Measurements from ENCODE around the gene AMIGO1.

Gene AMIGO1, protein sequence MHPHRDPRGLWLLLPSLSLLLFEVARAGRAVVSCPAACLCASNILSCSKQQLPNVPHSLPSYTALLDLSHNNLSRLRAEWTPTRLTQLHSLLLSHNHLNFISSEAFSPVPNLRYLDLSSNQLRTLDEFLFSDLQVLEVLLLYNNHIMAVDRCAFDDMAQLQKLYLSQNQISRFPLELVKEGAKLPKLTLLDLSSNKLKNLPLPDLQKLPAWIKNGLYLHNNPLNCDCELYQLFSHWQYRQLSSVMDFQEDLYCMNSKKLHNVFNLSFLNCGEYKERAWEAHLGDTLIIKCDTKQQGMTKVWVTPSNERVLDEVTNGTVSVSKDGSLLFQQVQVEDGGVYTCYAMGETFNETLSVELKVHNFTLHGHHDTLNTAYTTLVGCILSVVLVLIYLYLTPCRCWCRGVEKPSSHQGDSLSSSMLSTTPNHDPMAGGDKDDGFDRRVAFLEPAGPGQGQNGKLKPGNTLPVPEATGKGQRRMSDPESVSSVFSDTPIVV
- long read RNA-seq, donor 1, full-length matches to known transcripts: 1 of 1 reads
- long read RNA-seq, donor 1, partial matches to known transcripts: 0 of 1 reads
- long read RNA-seq, donor 1, other reads (novel, unspliced or antisense): 0 of 1 reads
- long read RNA-seq, donor 2, full-length matches to known transcripts: 4 of 4 reads
- long read RNA-seq, donor 2, partial matches to known transcripts: 0 of 4 reads
- long read RNA-seq, donor 2, other reads (novel, unspliced or antisense): 0 of 4 reads
- long read RNA-seq, donor 3, full-length matches to known transcripts: 1 of 1 reads
- long read RNA-seq, donor 3, partial matches to known transcripts: 0 of 1 reads
- long read RNA-seq, donor 3, other reads (novel, unspliced or antisense): 0 of 1 reads
- long read RNA-seq, donor 4, full-length matches to known transcripts: 5 of 5 reads
- long read RNA-seq, donor 4, partial matches to known transcripts: 0 of 5 reads
- long read RNA-seq, donor 4, other reads (novel, unspliced or antisense): 0 of 5 reads
- long read RNA-seq, donor 5, full-length matches to known transcripts: 5 of 5 reads
- long read RNA-seq, donor 5, partial matches to known transcripts: 0 of 5 reads
- long read RNA-seq, donor 5, other reads (novel, unspliced or antisense): 0 of 5 reads
- long read RNA-seq, donor 6, full-length matches to known transcripts: 5 of 5 reads
- long read RNA-seq, donor 6, partial matches to known transcripts: 0 of 5 reads
- long read RNA-seq, donor 6, other reads (novel, unspliced or antisense): 0 of 5 reads
- long read RNA-seq, donor 7, full-length matches to known transcripts: 8 of 8 reads
- long read RNA-seq, donor 7, partial matches to known transcripts: 0 of 8 reads
- long read RNA-seq, donor 7, other reads (novel, unspliced or antisense): 0 of 8 reads
- long read RNA-seq, donor 8, full-length matches to known transcripts: 5 of 5 reads
- long read RNA-seq, donor 8, partial matches to known transcripts: 0 of 5 reads
- long read RNA-seq, donor 8, other reads (novel, unspliced or antisense): 0 of 5 reads

- DNase-seq: peak; percentile 77
Measured at GRCh38 chr1:109509176-109510134, at the start of gene AMIGO1. TSS of gene AMIGO1 (minus strand) at chr1:109509727. CDS start at chr1:109508912, 815 bp downstream.

DNA sequence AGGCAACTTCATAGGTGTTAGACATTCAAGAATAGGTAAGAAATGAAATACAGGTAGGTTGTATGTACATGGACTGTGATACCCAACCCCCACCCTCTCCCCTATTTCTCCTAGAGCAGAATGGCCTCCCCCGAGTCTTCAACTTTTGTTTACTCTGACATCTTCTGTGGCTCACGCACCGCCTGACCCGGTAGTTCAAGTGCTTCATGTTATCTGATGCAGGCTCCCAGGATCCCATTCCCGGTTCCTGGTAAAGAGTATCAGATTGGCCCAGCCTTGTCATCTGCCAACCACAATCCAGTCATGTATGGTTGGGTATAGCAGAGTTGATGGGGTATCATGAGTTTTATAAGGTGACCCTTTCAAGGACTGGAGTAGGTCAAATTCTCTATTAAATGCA, 48.0 kb upstream of the AMIGO1 start:
- no peak for DNase-seq

DNA sequence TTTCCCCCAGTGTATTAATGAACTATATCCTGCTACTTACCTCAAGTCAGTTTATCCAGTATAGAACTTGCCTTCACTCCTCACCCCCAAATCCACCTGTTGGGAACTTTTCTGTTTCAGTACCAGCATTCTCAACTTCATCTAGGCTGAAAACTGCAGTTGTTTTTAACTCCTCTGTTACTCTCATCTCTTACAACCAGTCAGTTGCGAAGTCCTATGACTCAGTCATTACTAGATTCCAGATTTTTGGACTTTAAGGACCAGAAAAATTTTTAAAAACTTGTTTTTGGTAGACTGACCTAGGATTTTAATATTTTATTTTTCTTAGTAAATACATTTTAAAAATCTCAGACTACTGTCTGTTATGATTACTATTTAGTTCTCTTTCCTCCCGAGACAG, 47.0 kb upstream of the AMIGO1 start:
- no peak for DNase-seq

- DNase-seq: peak; percentile 89
Measured at GRCh38 chr1:109548321-109549267, 39.1 kb upstream of the AMIGO1 start, which contains the start of gene GNAI3. TSS of gene GNAI3 (plus strand) at chr1:109548615. CDS start at chr1:109548721, 106 bp downstream.

DNA sequence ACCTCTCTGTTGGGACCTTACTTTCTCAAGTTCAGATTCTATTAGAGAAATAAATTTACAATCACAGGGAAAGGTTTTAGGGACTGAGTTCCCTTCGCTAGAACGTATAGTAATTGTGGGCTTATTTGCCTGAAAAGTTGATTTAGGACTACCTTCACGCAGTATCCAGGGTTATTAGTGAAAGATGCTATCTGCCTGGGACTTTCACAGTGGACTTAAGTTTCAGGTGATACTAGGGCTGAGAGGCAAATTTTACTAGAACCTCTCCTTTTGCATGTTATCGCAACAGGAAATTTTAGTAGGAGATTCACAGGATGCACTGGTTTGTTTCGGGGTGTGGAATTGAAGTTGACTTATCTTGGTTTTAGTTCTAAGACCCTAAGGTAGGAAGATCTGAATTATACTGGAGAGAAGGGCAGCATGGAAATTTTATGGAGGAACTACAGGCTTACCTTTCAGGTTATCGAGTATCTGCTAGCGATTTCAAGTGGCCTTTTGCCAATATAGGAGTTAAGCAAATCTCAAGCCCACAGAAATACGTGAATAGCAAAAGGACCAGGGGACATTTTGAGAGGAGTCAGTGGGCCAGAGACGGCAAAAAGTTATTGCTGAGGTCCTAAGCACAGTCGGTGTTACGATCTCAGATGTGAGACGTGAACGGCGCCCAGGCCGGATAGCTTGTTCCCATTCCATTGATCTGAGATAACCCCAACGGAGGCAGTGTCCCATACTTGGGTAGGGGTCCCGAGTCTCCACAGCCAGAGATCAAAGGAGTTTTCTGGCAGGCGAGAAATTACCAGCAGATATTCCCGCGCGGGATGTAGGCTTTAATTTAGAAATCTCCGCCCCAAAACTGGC, 38.2 kb upstream of the AMIGO1 start:
- DNase-seq: no peak

- DNase-seq: peak; percentile 70
Measured at GRCh38 chr1:109546311-109547109, 37.0 kb upstream of the AMIGO1 start.

DNA sequence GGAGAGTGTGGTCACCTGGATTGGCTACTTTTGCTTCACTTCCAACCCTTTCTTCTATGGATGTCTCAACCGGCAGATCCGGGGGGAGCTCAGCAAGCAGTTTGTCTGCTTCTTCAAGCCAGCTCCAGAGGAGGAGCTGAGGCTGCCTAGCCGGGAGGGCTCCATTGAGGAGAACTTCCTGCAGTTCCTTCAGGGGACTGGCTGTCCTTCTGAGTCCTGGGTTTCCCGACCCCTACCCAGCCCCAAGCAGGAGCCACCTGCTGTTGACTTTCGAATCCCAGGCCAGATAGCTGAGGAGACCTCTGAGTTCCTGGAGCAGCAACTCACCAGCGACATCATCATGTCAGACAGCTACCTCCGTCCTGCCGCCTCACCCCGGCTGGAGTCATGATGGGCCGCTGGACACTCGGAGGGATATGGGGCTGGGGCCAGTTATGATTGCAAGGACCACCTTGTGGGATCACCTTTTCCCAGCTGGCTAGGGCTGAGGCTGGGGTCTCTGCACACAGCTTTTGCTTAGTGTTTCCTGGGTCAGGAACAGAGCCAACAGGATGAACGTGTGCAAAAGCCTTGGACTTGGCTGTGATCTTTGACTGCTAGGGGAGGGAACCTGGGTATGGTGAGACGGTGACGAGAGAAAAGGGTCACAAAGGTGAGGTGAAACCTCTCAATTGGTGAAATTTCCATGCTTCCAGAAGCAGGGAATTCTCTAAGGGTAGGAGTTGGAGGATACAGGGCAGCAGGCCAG, 34.6 kb upstream of the AMIGO1 start:
- DNase-seq: no peak

DNA sequence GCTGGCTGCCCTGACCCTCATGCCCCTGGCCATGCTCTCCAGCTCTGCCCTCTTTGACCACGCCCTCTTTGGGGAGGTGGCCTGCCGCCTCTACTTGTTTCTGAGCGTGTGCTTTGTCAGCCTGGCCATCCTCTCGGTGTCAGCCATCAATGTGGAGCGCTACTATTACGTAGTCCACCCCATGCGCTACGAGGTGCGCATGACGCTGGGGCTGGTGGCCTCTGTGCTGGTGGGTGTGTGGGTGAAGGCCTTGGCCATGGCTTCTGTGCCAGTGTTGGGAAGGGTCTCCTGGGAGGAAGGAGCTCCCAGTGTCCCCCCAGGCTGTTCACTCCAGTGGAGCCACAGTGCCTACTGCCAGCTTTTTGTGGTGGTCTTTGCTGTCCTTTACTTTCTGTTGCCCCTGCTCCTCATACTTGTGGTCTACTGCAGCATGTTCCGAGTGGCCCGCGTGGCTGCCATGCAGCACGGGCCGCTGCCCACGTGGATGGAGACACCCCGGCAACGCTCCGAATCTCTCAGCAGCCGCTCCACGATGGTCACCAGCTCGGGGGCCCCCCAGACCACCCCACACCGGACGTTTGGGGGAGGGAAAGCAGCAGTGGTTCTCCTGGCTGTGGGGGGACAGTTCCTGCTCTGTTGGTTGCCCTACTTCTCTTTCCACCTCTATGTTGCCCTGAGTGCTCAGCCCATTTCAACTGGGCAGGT, 33.9 kb upstream of the AMIGO1 start:
- no peak for DNase-seq

- DNase-seq: no peak
Measured at GRCh38 chr1:109542657-109543056, 33.1 kb upstream of the AMIGO1 start.

- no peak for DNase-seq
Measured at GRCh38 chr1:109541102-109541501, 31.6 kb upstream of the AMIGO1 start.

DNA sequence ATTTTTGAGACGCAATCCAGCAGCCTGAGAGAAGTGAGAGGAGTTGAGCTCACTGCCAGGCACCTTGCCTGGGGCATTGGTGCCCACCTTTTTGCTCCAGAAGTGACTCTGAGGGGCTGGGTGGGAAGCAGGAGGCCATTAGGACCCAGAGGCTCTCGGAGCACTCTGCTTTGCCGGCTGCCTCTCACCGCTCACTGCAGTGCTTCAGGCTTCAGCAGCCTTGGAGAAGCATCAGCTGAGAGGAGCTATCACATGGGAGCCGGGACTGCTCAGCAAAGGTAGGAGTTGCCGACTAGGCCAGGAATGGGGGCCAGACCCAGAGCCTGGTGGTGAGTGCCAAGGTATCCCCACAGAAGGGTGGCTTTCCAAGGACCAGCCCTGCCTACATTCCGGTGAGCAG, 30.1 kb upstream of the AMIGO1 start, which contains the start of gene GPR61:
Gene GPR61, plus strand, starts transcription at position 197 of the 400 bp plus-strand sequence. CDS start 3,151 bp downstream, outside the sequence.
- no peak for DNase-seq

- no peak for DNase-seq
Measured at GRCh38 chr1:109538827-109539555, 29.5 kb upstream of the AMIGO1 start.

DNA sequence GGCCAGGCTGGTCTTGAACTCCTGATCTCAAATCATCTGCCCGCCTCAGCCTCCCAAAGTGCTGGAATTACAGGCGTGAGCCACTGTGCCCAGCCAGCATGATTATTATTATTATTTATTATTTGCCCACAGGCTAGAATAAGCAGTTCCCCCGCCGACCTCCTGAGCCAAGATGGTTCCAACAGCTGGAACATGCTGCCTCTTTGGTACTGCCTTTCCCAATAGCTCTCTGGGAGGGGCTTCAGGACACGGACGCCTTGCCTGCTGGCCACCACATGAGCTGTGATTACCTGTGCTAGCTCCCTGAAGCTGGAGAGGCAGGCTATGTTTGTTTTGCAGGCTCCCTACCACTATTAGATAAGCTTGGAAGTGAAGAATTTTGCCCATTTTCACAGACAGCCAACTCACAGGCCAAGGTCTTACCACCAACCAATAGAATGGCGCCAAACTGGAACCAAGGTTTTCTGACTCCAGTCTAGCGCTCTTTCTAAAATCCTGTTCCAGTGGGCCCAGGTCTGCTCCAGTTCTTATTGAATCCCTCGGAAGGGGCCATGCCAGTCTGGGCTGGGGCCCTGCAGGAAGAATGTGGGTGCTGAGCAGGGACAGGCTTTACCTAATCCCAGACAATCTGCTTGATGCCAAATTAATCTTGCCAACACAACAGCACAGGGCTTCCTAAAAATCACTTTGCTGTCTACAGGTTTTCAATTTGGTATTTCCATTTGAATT, 28.1 kb upstream of the AMIGO1 start:
- DNase-seq: no peak

DNA sequence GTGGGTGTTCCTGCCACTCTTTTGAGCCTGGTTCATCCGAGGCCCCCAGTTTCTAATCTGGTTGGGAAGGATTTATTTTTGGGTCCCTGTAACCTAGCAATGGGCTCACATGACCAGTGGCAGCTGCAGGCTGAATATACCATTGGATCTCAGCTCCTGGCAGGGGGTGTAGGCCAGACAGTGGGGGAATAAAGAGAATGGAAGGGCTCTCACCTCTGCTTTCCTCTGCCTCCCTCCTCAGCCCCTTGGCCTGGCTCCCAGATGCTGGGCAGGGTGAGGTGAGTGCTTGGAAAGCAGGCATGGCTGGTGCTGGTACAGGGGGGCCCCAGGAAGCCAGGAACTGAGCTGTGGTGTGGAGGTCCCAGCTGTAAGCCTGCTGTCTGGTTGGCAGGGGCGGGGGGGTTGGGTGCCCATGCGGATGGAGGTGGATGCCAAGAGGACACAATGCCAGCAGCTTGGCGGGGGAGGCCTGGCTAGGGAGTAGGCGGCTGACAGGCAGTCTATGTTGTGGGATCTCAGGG, 26.5 kb upstream of the AMIGO1 start:
- no peak for DNase-seq

All from right kidney (tissue), 9 donors.